Measurements from ENCODE around the gene TRAPPC1. TPM values are rescaled to one million over a fixed set of nuclear protein-coding genes. Genes with fewer than 3 reads are reported as not detected.

The TRAPPC1 gene
- total and polyA plus RNA-seq, 2 experiments from 2014 or later = 45.2 to 234 TPM

GRCh38 chr17:7912927-7913524, 18.7 kb downstream of the TRAPPC1 start:
- Mint-ChIP-seq H3K9me3 (peaks cover 8% of the 10 kb centered on the region), H3K27ac (no peak overlapping the region), H3K36me3 (ENCODE audit: low read depth) (no peaks in the 10 kb centered on the region; the same call in 2 of the 3 replicates), H3K4me1 (peaks cover 12% of the 10 kb centered on the region), H3K4me3 (no peak overlapping the region; the same call in 2 of the 3 replicates), H3K27me3 (ENCODE audit: insufficient read depth, low read depth, poor library complexity) (peaks cover 33% of the 10 kb centered on the region)
- Histone ChIP-seq H3K4me2 (no peak overlapping the region), H3K4me3 (no peak overlapping the region), H3K27me3 (ENCODE audit: insufficient read depth) (peaks cover 41% of the 10 kb centered on the region), H4K20me1 (replicated peaks; ENCODE audit: insufficient read depth) (no peaks in the 10 kb centered on the region; the same call in 1 of the 2 replicates), H3K9me2 (ENCODE audit: insufficient read depth) (no peaks in the 10 kb centered on the region), H3K4me1 (ENCODE audit: insufficient read depth) (no peaks in the 10 kb centered on the region), H3K27ac (ENCODE audit: low read depth) (no peak overlapping the region), H3K36me3 (ENCODE audit: insufficient read depth) (no peaks in the 10 kb centered on the region), H2AFZ (no peak overlapping the region), H3K79me2 (replicated peaks; ENCODE audit: insufficient read depth) (no peaks in the 10 kb centered on the region), H3F3A (replicated peaks; ENCODE audit: low read depth) (peaks cover 4% of the 10 kb centered on the region; the same call in 1 of the 2 replicates)
- no peak for TF ChIP-seq EZH2 (IDR thresholded peaks at IDR 0.05; ENCODE audit: low read depth, unreplicated experiment)
- TF ChIP-seq REST (IDR thresholded peaks at IDR 0.05; ENCODE audit: unreplicated experiment) = no peak
- no peak for TF ChIP-seq CREB1 (CRISPR knock-in tag; IDR thresholded peaks at IDR 0.05; ENCODE audit: low read depth)
- TF ChIP-seq, protein P1, sequence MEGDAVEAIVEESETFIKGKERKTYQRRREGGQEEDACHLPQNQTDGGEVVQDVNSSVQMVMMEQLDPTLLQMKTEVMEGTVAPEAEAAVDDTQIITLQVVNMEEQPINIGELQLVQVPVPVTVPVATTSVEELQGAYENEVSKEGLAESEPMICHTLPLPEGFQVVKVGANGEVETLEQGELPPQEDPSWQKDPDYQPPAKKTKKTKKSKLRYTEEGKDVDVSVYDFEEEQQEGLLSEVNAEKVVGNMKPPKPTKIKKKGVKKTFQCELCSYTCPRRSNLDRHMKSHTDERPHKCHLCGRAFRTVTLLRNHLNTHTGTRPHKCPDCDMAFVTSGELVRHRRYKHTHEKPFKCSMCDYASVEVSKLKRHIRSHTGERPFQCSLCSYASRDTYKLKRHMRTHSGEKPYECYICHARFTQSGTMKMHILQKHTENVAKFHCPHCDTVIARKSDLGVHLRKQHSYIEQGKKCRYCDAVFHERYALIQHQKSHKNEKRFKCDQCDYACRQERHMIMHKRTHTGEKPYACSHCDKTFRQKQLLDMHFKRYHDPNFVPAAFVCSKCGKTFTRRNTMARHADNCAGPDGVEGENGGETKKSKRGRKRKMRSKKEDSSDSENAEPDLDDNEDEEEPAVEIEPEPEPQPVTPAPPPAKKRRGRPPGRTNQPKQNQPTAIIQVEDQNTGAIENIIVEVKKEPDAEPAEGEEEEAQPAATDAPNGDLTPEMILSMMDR (conservative IDR thresholded peaks at IDR 0.05; ENCODE audit: low read depth in 2 of 2) = peak; percentile 80 to 87
- peak; percentile 84 for DNase-seq (ENCODE audit: low spot score)
- ATAC-seq = peak; percentile 17

- H3K36me3 ChIP-seq (ENCODE audit: insufficient read depth) = no peaks in the 10 kb centered on the region
- H3K4me1 Mint-ChIP-seq = peaks cover 8% of the 10 kb centered on the region
These were observed 20.6 kb downstream of the TRAPPC1 start for GRCh38 chr17:7911116-7911515.

More at GRCh38 chr17:7911116-7911515, 20.6 kb downstream of the TRAPPC1 start:
- Histone ChIP-seq H4K20me1 (replicated peaks; ENCODE audit: insufficient read depth) (no peaks in the 10 kb centered on the region; the same call in 1 of the 2 replicates), H3K4me2 (no peak overlapping the region), H3K9me2 (ENCODE audit: insufficient read depth) (no peaks in the 10 kb centered on the region), H3K4me3 (no peak overlapping the region), H3K4me1 (ENCODE audit: insufficient read depth) (no peaks in the 10 kb centered on the region), H2AFZ (no peak overlapping the region), H3K79me2 (replicated peaks; ENCODE audit: insufficient read depth) (no peaks in the 10 kb centered on the region), H3K27ac (ENCODE audit: low read depth) (no peak overlapping the region), H3F3A (replicated peaks; ENCODE audit: low read depth) (peaks cover 4% of the 10 kb centered on the region; the same call in 1 of the 2 replicates), H3K27me3 (ENCODE audit: insufficient read depth) (peaks cover 21% of the 10 kb centered on the region)
- DNase-seq (ENCODE audit: low spot score) (no peak), ATAC-seq (no peak)
- H3K27me3 Mint-ChIP-seq (ENCODE audit: insufficient read depth, low read depth, poor library complexity) = peaks cover 17% of the 10 kb centered on the region
- H3K9me3 Mint-ChIP-seq = no peaks in the 10 kb centered on the region; the same call in 2 of the 3 replicates
- TF ChIP-seq ZNF114 (CRISPR knock-in tag; IDR thresholded peaks at IDR 0.05) (no peak), POLR2AphosphoS5 (IDR thresholded peaks at IDR 0.05; ENCODE audit: low read depth) (no peak), JUNB (IDR thresholded peaks at IDR 0.05; ENCODE audit: unreplicated experiment) (no peak), STAT1 (IDR thresholded peaks at IDR 0.05; ENCODE audit: unreplicated experiment) (no peak), EZH2 (IDR thresholded peaks at IDR 0.05; ENCODE audit: low read depth, unreplicated experiment) (no peak), EZH2phosphoT487 (IDR thresholded peaks at IDR 0.05; ENCODE audit: unreplicated experiment) (no peak)
- no peak overlapping the region for H3K4me3 Mint-ChIP-seq
- H3K36me3 Mint-ChIP-seq (ENCODE audit: low read depth) = no peaks in the 10 kb centered on the region; the same call in 2 of the 3 replicates
- H3K27ac Mint-ChIP-seq = no peak overlapping the region

Measured in GM23338 (cell line).